ENCODE results near the gene GAP43.

GAP43 gene, protein sequence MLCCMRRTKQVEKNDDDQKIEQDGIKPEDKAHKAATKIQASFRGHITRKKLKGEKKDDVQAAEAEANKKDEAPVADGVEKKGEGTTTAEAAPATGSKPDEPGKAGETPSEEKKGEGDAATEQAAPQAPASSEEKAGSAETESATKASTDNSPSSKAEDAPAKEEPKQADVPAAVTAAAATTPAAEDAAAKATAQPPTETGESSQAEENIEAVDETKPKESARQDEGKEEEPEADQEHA

DNA sequence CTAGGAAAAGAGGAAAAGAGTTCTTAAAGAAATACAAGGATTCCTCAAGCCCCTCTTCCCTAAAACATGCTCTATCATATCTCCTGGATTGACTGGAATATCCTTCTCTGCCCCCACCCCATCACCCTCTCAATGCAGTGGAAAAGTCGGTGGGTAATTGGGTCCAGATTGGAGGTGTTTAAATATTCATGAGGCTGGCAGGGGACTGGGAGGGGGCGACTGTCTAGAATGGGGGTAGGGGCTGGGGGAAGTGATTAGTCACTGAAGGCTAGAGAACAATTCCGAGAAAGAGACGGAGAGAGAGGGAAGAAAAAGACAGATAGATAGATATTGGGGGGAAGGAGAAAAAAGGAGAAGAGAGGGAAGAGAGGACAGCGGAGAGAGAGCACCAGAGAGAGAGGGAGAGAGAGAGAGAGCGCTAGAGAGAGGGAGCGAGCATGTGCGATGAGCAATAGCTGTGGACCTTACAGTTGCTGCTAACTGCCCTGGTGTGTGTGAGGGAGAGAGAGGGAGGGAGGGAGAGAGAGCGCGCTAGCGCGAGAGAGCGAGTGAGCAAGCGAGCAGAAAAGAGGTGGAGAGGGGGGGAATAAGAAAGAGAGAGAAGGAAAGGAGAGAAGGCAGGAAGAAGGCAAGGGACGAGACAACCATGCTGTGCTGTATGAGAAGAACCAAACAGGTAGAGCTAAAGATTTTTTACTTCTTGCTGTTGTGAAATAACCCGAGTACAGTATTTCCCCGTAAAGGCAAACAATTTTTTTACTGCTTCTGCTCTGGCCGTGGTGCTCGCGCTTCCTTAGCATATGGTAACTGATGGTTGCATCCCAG is at the start of gene GAP43:
Gene GAP43, plus strand, starts transcription at position 467 of the 825 bp plus-strand sequence. Its CDS starts 180 bp downstream, at position 647.
- no peak for DNase-seq

DNA sequence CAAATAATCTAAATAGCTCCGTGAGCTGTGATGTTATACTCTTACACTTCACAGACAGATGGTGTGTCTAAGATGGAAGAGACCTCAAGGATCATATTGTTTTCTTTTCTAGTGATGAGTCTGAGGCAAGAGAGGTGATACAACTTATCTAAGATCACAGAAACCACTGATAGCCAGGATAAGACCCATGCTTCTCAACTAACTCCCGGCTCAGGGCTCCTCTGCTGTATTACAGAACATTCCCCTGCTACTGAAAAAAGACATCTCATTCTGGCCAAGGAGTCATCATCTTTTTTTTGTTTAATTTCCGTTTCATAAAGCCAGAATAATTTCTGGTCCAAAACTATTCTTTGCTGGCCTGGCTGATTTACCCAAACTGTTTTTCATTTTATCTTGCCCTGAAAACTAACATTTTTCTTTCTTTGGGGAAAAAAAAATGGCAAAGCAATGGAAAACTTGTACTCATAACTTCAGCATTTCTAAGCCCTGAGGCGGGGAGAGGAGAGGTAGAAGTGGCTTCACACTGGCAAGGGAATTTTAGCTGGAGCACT is 46.9 kb upstream of the GAP43 start:
- no peak for DNase-seq

DNA sequence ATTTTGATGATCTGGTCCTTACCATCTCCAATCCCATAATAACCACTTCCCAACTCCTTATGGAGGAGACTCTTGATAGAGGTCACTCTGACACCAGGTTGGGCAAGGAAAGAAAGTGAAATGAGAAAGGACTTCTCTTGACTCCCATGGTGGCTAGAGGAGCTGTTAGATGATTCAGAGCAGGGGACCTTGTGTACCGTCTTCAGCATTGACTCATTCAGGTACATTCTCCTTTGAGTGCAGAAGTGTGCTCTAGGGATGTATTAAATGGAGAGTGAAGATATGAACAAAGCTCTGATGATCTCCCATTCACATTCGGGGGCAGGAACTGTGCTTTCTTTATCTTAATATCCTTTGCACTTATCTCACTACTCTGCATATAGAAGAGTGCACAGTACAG is 46.3 kb upstream of the GAP43 start:
- no peak for DNase-seq

DNA sequence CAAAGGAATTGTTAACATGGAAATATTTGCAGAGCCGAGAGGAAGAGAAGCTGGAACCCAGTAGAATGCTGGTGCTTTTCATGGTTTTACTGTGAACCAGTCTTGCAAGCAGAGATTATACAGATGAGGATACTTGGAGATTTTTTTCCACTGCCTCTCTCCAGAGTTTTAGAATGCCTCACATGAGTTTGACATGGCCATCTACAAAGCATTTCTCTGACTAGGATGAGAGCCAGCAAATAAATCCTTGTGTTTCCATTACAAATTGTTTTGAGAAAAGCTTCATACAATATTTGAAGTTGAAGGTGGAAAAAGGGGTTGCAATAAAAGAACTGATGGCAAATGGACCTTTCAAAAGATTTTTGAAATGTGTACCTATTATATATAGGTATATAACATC is 45.0 kb upstream of the GAP43 start:
- no peak for DNase-seq

DNA sequence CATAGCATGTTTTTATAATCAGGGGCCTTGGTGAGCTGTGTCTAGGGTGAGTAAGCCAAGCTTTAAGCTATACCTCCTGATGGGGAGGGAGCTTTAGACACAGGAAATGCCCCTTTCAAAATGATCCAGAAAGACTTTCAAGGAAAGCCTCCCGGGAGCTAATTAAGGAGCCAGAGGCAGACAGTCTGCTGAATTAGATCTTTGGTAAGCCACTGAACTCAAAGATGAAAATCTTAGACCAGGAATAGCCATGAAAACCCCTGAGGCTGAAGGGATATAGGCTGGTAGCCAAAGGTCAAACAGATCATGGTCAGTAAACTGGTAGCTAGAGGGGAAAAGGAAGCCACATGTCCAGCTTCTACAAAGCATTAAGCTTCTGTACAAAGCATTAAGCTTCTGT is 42.7 kb upstream of the GAP43 start:
- DNase-seq = no peak

DNA sequence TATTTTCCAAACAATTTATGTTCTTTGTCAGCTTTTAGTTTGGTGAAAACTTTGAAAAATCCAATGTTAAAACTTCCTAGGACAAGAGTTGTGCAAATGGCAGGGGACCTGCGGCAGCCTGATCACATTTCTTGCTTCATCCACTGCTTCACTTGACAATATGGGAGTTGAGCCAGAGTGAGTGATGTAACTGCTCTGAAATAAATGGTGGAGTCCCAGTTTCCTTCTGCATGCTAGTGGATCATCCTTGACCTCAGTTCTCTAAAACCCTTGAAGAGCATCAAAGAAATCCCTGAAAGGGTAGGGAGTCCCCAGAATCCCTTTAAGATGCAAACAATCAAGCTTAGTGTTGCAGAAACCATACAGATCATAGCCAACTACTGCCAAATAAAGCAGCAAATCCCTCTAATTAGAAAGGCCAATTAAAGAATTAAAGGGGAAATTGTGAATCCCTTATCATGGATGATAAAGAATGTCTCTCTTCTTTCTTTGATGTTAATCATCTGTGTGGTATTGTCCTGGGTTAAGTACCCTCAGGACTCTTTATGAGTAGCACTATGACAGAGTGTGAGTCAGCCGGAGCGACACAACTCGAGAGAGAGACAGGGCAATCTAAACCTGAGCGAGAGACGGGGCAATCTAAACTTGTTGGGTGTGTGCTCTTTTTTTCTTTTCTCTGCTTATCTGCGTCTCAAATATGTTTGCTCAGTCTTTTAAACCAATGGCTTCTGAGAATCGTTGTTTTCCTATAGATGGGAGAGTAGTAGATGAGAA is 41.8 kb upstream of the GAP43 start:
- no peak for DNase-seq

DNA sequence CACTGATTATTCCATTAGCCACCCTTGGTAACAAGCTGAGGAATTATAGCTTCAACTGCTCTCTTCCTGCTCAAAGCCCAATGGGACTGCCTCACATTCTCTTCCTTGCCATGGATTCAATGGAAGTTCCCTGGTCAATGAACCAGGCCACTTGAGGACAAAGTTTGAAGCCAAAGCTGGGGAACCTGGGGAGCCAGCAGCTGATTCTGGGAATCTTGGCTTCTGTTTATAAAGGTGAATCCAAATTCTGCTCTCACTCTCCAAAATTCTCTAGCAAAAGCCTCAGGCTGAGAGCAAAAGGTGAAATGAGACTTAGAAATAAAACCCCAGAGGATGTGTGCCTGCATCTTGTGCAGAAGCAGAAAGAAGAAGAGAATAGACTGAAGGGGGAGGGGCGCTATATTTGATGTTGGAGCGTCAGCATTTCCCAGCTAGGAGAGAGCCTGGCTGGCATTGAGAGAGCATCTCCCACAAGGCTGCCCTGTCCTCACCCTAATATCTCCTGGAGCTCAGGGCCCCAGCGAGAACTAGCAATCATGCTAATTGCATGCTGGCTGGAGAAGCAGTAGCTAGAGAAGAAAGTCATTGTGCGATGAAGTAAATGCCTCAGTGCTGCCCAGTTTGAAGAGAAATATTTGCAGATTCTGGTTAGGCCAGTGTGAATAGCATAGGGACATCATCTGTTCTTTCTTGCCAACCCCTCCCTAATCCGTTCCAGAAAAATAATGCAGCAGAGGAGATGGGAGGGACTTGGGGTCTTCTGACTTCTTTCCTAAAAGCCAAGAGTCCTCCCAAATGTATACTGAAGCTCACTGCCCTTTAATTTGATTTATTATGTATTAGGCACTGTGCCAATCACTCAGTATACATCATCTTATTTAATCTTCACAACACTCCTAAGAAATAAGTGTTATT is 34.9 kb upstream of the GAP43 start:
- DNase-seq = no peak

DNA sequence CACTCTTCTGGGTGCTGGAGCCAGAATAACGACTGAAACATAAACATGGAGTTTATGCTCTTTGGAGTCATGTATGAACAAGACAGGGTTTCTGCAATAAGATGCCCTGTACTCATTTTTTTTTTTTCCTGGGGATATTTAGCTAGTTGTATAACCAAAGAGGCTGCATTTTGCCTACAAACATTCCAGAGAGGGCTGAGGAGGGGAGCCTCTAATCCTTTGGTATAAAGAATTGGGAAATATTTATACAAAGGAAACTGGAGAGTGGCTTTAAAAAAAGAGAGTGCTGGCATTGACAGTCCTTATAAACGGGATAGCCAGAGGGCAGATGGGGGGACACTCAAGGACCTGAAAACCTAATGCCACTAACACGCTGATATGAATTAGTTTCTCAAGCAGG is 32.4 kb upstream of the GAP43 start:
- DNase-seq = no peak

DNA sequence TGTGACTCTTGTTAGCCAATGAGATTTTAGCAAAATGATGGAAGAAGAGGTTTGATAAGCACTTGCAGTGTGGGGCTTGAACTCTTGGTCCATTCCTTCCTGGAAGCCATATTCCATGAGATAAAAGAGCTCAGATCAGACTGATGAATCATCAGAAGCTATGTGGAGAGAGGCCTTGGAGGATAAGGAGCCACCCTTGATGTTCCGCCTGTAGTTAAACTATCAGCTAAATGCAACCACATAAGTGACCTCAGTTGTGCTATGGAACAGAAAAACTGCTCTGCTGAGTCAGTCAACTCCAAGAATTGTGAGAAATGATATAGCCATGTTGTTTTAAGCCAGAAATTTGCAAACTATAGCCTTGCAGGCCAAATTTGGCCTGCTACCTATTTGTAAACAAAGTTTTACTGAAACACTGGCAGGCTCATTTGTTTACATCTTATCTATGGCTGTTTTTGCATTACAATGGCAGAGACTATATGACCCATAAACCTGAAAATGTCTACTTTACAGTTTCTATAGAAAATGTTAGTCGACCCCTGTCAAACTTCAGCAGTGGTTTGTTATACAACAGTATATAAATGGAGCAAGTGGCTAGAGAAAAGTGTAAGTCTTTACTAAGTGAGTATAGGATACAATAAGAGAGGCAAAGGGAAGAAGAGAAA is 27.6 kb upstream of the GAP43 start:
- DNase-seq = no peak

DNA sequence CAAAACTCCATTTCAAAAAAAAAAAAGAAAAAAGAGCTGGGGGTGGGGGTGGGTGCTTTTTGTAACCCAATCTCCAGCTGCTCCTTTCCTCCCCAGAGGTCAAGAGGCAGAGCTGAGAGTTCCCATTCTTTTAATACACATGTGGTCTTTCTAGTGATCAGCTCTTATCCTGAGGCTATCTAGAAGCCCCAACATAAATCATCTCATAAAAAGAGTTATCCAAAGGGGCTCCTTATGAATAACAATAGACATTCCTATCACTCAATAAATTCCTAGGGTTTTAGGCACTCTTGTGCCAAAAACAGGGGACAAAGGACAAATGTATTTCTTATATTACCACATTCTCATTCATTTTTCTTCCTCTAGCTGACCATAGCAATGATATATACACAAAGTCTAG is 25.1 kb upstream of the GAP43 start:
- no peak for DNase-seq

DNA sequence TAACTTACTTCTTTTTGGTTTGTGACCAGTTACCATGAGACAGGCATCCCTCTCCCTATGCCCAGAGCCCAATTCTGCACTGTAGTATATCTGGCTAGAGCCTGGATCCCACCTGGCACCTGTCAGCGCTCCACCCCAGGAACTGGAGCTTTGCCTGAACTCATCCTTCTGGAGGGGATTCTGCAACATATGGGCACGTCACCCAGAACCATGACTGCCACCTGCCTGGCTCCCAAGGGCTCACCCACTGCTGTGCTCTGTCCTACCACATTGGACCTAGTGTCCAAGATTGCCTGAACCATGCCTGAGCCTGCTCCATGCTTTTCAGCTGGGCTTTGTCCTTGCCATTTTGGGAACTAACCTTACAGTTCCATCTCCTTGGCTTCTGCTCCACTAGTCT is 21.1 kb upstream of the GAP43 start:
- no peak for DNase-seq

DNA sequence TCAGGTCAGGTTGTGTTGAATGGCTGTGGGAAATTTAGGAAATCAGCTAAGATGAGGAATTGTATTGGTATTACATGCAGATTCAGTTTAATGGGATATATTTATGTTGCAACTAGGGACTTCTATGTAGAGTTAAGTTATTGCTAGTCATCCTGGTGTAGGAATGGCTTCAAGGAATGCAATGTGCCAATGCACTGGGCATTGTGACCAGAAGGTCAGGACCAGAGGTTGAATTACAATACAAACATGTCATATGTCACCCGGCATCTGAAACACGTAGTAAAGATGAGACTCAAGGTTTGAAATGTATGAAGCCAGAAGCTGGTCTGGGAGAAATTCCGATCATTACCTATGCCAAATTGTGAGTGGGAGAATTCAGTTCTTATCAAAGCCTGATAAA is 11.7 kb upstream of the GAP43 start:
- no peak for DNase-seq

DNA sequence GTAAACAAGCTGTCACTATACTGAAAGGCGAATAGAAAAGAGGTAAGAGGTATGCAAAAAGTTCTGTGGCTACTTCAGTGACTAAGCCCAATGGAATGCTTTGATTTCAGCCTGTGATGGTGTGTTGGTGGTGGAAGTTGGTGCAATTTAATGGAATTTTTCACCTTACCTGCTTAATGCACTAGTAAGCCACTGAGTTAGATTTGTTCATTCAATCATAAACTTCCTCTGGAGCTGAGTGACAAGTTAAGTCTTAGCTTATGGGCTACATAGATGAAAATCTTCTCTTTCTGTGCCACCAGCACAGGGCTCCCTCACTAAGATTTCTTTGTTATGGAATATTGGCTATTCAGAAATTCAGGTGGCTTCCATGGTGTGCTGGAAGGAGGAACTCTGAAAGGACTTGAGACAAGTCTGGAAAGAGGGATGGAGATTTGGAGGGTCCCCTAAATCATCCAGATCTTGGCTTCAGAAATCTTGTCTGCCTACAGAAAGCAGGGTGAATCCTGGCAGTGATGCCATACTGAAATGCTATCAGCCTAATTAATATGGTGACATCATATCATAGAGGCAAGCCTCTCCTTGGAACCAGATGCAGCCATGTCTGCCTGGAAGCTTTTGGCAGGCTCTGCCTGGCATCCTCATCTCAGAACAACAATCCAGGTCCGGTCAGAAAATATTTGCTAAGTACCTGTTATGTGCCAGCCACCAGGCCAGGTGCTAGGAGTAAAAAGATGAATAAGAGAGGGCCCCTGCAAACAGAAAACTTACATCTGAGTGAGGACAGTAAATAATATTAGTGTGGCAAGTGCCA is 8.1 kb upstream of the GAP43 start:
- DNase-seq = no peak

DNA sequence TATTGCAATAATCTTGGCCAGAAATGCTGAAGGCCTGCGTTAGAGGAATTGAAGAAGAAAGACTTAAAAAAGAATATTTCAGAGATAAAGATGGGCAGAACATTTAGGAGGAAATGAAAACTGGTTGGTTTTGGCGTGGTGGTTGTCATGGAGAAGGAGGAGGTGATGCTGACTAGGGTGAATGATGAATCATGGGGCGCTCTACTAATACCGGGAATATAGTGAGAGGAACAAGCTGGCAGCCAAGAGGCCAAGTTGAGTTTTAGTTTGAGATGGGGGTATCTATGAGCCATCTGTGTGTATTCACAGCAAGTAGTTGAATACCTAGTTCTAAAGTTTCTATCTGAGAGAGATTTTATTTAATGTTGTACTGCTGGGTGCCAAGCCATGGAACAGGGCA is 6.8 kb upstream of the GAP43 start:
- DNase-seq = no peak

DNA sequence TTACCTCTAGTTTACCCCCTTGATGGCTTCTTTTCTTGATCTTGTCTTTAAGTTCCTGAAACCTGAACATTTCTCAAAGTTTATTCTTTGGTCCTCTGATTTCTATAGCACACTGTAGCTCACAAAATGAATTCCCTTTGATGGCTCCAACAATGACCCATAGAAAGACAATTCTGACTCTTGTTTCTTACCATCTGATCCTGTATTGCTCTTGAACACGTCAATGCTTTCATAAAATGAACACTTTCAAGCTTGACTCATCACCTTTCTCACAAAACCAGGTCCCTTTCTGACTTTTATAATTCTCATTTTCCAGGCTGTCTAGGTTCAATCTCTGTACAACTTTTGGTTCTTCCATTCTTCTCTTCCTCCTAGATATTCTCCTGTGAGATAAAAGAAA is 5.7 kb upstream of the GAP43 start:
- DNase-seq = no peak

DNA sequence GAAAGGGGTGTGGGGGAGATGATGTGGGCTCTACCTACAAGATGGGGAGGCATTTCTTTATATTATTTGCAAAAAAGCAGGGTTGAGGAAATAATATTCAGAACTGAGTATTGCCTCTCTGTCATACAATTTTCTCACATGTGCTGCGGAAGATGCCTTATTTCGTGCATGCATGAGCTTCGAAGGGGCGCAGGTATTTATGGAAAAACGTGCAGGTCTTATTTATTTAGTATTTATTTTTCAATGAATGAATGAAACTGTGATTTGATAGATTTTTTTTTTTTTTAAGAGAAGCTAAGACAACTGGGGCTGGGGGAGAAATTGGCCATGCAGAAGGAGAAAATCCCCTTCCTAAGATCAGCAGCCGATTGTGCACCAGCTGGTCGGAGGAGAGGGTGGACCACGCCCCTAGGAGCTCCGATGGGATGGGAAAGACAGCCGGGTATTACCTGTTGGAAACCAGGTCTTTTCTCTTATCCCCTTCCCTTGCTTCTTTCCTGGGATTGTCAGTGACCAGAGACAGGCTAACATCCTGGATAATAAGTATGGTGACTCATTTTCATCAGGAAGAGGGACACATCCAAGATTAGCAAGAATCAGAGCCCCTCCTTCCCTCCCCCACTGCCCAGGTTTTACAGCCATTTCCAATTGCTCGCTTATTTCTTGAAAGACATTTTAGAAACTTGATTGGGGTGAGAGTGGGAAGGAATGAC is 875 bp downstream of the GAP43 start:
- DNase-seq = no peak

DNA sequence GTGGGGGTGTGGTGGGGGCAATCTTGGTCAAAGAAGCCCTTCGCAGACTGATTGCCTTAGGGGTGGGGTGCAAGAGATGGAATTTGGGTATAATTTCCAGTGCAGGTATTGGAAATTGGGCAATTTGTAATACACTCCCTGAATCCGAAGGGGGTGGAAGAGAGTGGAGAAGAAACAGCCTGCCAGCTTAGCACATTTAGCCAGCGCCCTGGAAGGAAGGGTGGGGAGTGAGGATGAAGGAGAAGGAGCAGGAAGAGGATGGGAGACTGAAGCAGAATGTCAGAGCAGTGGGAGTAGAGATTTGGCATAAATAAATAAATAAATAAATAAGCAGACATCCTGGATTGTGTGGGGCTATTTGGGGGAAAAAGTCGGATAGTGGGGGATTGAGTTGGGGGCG is 1.6 kb downstream of the GAP43 start:
- DNase-seq = no peak

DNA sequence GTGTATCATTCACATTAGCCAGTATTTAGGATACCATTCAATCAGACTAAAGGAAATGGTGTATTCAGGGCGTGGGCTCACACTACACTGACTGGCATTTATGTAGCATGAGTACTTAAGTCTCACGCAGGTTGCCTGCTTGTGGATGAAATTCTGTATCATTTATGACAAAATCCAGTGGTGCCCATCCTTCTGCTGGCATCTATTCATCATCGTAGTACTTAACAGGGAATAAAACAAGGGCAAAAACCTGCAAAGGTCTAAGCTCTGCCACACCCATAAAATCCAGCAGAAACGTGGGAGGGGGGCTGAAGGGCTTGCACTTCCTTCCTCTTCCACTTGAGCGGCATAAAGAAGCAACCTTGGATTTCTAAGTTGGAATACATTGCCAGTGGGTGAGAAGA is 2.7 kb downstream of the GAP43 start:
- DNase-seq = no peak

DNA sequence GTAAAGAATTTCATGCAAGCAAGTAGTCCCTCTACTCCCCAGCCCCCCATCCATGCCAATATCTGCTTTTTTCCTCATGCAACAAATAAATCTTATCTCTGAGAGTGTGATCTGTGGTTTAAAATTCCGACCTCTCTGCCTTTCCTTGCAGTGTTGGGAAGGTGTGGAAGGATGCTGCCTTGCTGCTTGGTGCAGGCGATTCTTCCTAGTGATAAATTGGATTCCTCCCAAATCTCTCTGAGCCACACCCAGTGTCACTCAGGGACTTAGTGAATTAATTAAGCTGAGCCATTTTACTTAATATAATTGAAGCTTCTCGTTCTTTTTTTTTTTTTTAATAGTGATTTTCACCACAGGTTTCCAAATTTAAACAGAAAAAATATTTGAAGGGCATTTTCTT is 3.4 kb downstream of the GAP43 start:
- DNase-seq = no peak

Data from hematopoietic multipotent progenitor cell treated with erythropoietin and hydrocortisone succinate and interleukin-3 and kit ligand, for 8 days (in vitro differentiated cells).